Ishikawa (cell line): Measurements from ENCODE around the gene LRRC4.

Experiments
- CEBPB ChIP-seq: IDR thresholded peaks from 2 replicates; pipeline ENCODE4 v1.6.1; 2012
- CREB1 ChIP-seq: IDR thresholded peaks from 2 replicates; pipeline ENCODE4 v1.6.1; 2012; ENCODE audit warnings: low read depth
- EGR1 ChIP-seq: IDR thresholded peaks from 2 replicates; pipeline ENCODE4 v1.6.1; 2012
- EP300 ChIP-seq: IDR thresholded peaks from 2 replicates; pipeline ENCODE4 v1.6.1; 2012; ENCODE audit warnings: borderline replicate concordance
- FOXM1 ChIP-seq: IDR thresholded peaks from 2 replicates; pipeline ENCODE4 v1.6.1; 2012; ENCODE audit warnings: low read depth, borderline replicate concordance
- NFIC ChIP-seq: IDR thresholded peaks from 2 replicates; pipeline ENCODE4 v1.6.1; 2012
- RAD21 ChIP-seq: IDR thresholded peaks from 2 replicates; pipeline ENCODE4 v1.6.1; 2012; ENCODE audit warnings: low read depth
- REST ChIP-seq: IDR thresholded peaks from 2 replicates; pipeline ENCODE4 v1.6.1; 2012; ENCODE audit warnings: low read depth, mild to moderate bottlenecking
- TAF1 ChIP-seq: IDR thresholded peaks from 2 replicates; pipeline ENCODE4 v1.6.1; 2012; ENCODE audit warnings: low read depth, mild to moderate bottlenecking
- TCF12 ChIP-seq: IDR thresholded peaks from 2 replicates; pipeline ENCODE4 v1.6.1; 2012; ENCODE audit warnings: low read depth
- USF1 ChIP-seq: IDR thresholded peaks from 2 replicates; pipeline ENCODE4 v1.6.1; 2012
- YY1 ChIP-seq: IDR thresholded peaks from 2 replicates; pipeline ENCODE4 v1.6.1; 2012; ENCODE audit warnings: low read depth
- TF ChIP-seq, protein P1 (sequence below): IDR thresholded peaks from 2 replicates; pipeline ENCODE4 v1.6.1; 2012

GRCh38 chr7:128025380-128025779 is 5.9 kb downstream of the LRRC4 start:
- TF ChIP-seq FOXM1: no peak
- TF ChIP-seq, protein P1, sequence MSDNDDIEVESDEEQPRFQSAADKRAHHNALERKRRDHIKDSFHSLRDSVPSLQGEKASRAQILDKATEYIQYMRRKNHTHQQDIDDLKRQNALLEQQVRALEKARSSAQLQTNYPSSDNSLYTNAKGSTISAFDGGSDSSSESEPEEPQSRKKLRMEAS: no peak
- no peak for TF ChIP-seq CEBPB
- no peak for TF ChIP-seq REST
- TF ChIP-seq EGR1: no peak
- no peak for TF ChIP-seq EP300
- TF ChIP-seq RAD21: no peak
- TF ChIP-seq TAF1: no peak
- TF ChIP-seq YY1: no peak
- no peak for TF ChIP-seq CREB1
- no peak for TF ChIP-seq NFIC
- no peak for TF ChIP-seq TCF12
- no peak for TF ChIP-seq USF1
